Measurements from ENCODE around the gene MRPL55. TPM values are rescaled to one million over a fixed set of nuclear protein-coding genes. Genes with fewer than 3 reads are reported as not detected.

The MRPL55 gene
- total and polyA plus RNA-seq, 2 of the 4 experiments (the other 2 are of a cell fraction): 48.9 to 95.4 TPM

GRCh38 chr1:228117335-228117734 is 8.2 kb upstream of the MRPL55 start:
- H4K91ac ChIP-seq (ENCODE audit: insufficient read depth, low read depth, low read length): no peak overlapping the region
- DNase-seq (no peak), ATAC-seq (ENCODE audit: low read depth) (no peak)
- intact Hi-C loops (cut with micrococcal nuclease): no loop called here
- no peak overlapping the region for H3K56ac ChIP-seq (ENCODE audit: extremely low read depth, insufficient read depth, low read length)
- H3K14ac ChIP-seq (replicated peaks; ENCODE audit: low read depth, low read length): no peak overlapping the region
- H3K27ac ChIP-seq (ENCODE audit: insufficient read depth, low read length): no peak overlapping the region
- H3K4me2 ChIP-seq (ENCODE audit: low read depth, low read length): no peak overlapping the region
- peaks cover 2% of the 10 kb centered on the region; the same call in 1 of the 2 replicates for H3K4me1 ChIP-seq (ENCODE audit: control insufficient read depth, insufficient read depth, low read length)
- H3K9me3 ChIP-seq (ENCODE audit: control insufficient read depth, insufficient read depth, low read length): no peaks in the 10 kb centered on the region
- H2AFZ ChIP-seq (replicated peaks; ENCODE audit: low read length, poor library complexity): no peak overlapping the region
- no peak overlapping the region for H2BK120ac ChIP-seq (ENCODE audit: low read depth, low read length)
- H3K4ac ChIP-seq (ENCODE audit: low read depth, low read length): no peak overlapping the region
- H4K5ac ChIP-seq (ENCODE audit: low read depth, low read length): no peak overlapping the region
- H3K9me1 ChIP-seq (ENCODE audit: insufficient read depth, low read length): no peaks in the 10 kb centered on the region
- peaks cover 5% of the 10 kb centered on the region for H3K27me3 ChIP-seq (ENCODE audit: control insufficient read depth, insufficient read depth, low read length)
- no CpG with 5 or more reads among the region's 4 CpGs for WGBS, 2 experiments (ENCODE audit: extremely low coverage in 2 of 2, insufficient read length in 1 of 2)
- H2BK15ac ChIP-seq (ENCODE audit: low read depth, low read length): no peak overlapping the region
- no peak overlapping the region for H4K8ac ChIP-seq (ENCODE audit: low read depth in 2 of 2, low read length in 2 of 2)
- no TSS peak for BruUV-seq (replicated peaks)
- TF ChIP-seq RAD21 (IDR thresholded peaks at IDR 0.05; ENCODE audit: low read length): no peak
- TF ChIP-seq FOS (IDR thresholded peaks at IDR 0.05; ENCODE audit: low read depth, low read length): no peak
- TF ChIP-seq RFX5 (IDR thresholded peaks at IDR 0.05; ENCODE audit: low read depth, low read length): no peak
- no peak for TF ChIP-seq BHLHE40 (IDR thresholded peaks at IDR 0.05; ENCODE audit: low read depth, low read length)
- no peak for TF ChIP-seq MXI1 (IDR thresholded peaks at IDR 0.05; ENCODE audit: borderline replicate concordance, low read depth, low read length)
- no peak for TF ChIP-seq POLR2A (IDR thresholded peaks at IDR 0.05; ENCODE audit: low read depth, low read length)
- TF ChIP-seq USF2 (IDR thresholded peaks at IDR 0.05; ENCODE audit: low read depth, low read length): no peak
- TF ChIP-seq ELK1 (IDR thresholded peaks at IDR 0.05; ENCODE audit: borderline replicate concordance, low read depth, low read length): no peak
- no peak for TF ChIP-seq MAFK (IDR thresholded peaks at IDR 0.05; ENCODE audit: low read depth, low read length)
- no peak for TF ChIP-seq SMC3 (IDR thresholded peaks at IDR 0.05; ENCODE audit: low read depth, low read length)
- TF ChIP-seq CTCF (conservative IDR thresholded peaks at IDR 0.05; ENCODE audit: low read depth, low read length): no peak
- TF ChIP-seq NFE2L2 (IDR thresholded peaks at IDR 0.05; ENCODE audit: low read depth, low read length): no peak
- no peak for TF ChIP-seq MAZ (IDR thresholded peaks at IDR 0.05; ENCODE audit: borderline replicate concordance, low read depth, low read length)
- TF ChIP-seq RCOR1 (IDR thresholded peaks at IDR 0.05; ENCODE audit: insufficient replicate concordance, low read length): no peak
- H3K18ac ChIP-seq (ENCODE audit: low read depth, low read length): no peak overlapping the region
- no peak overlapping the region for H2BK20ac ChIP-seq (ENCODE audit: low read depth, low read length)
- H3K23ac ChIP-seq (ENCODE audit: low read depth, low read length): no peak overlapping the region
- H3K79me1 ChIP-seq (ENCODE audit: low read depth in 1 of 2, low read length in 2 of 2): no peaks in the 10 kb centered on the region
- no peak overlapping the region for H2BK5ac ChIP-seq (ENCODE audit: low read depth, low read length, poor library complexity, severe bottlenecking)
- ChIA-PET CTCF (no interaction called here), POLR2A (ENCODE audit: unreplicated experiment) (no interaction called here)
- H4K20me1 ChIP-seq (ENCODE audit: insufficient read depth, low read length): no peaks in the 10 kb centered on the region
- H3K9ac ChIP-seq (ENCODE audit: low read depth, low read length): no peak overlapping the region
- no peak overlapping the region for H2AK9ac ChIP-seq (replicated peaks; ENCODE audit: low read depth, low read length, poor library complexity)
- dilution Hi-C loops (cut with HindIII; ENCODE audit: low sequenced_read_pairs, unreplicated experiment): no loop called here
- H3K4me3 ChIP-seq (ENCODE audit: insufficient read depth, low read depth, low read length): no peak overlapping the region
- in situ Hi-C loops (cut with MboI; ENCODE audit: low sequenced_read_pairs): no loop called here
- H2AK5ac ChIP-seq (ENCODE audit: low read depth, low read length): no peak overlapping the region
- no peaks in the 10 kb centered on the region for H3K36me3 ChIP-seq (ENCODE audit: control insufficient read depth, insufficient read depth, low read length)
